Thyroid gland (tissue), 4 donors: ENCODE measurements around the gene SPATA1.

Source experiments
- CTCF ChIP-seq, 6 experiments: fragments of 200-600 bp in 3 of 6; fragments of 450-650 bp in 3 of 6; sonication (generic) in 3 of 6; IDR thresholded peaks; one replicate each; pipeline ENCODE4 v1.5.1; 2016 to 2019; ENCODE audit warnings: antibody characterized with exemption in 6 of 6, mild to moderate bottlenecking in 2 of 6, inconsistent platforms in 1 of 6, moderate library complexity in 1 of 6
- POLR2A ChIP-seq, 2 donors: fragments of 450-650 bp; IDR thresholded peaks; one replicate each; pipeline ENCODE4 v1.6.1; 2017; ENCODE audit warnings: antibody characterized with exemption in 2 of 2, mild to moderate bottlenecking in 2 of 2, moderate library complexity in 1 of 2

DNA sequence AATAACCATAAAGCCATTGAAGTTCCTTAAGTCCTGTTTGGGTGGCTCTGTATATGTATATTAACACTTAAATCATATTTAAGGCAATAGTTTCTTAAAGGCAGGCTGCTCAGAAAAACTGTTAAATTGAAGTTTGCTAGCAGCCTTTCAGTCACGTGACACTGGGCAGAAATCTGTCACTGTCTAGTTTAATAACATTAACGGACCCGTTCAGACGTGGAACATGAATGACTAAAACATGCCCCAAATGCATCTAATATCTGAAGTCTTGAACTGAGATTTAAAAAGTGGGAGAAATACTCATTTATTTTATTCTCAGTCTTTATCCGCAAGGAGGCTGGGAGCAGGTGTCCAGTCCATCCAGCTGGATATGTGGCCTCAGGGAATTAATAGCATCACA is 3.3 kb upstream of the SPATA1 start:
- TF ChIP-seq POLR2A (IDR thresholded peaks at IDR 0.05): no peak
- no peak for TF ChIP-seq CTCF (IDR thresholded peaks at IDR 0.05)
